ENCODE data around the gene OR2T11. TPM values are rescaled to one million over a fixed set of nuclear protein-coding genes. Genes with fewer than 3 reads are reported as not detected.
"Not testable (repeated sequence)": the region's sequence is repeated elsewhere in the genome, so short reads cannot be mapped to it uniquely, and the experiment has no call there.

The OR2T11 gene
- total RNA-seq, 1 donor = not detected

GRCh38 chr1:248576260-248576980 is 58.5 kb downstream of the OR2T11 start:
- Histone ChIP-seq H3K4me3 (ENCODE audit: insufficient read depth, low read length) (no peak overlapping the region), H3K9me3 (ENCODE audit: low read depth, low read length) (no peaks in the 10 kb centered on the region), H4K20me1 (ENCODE audit: insufficient read depth, low read length) (no peaks in the 10 kb centered on the region), H3K27ac (ENCODE audit: low read depth, low read length) (no peak overlapping the region), H3K4me2 (ENCODE audit: insufficient read depth, low read length) (no peak overlapping the region), H3K36me3 (ENCODE audit: insufficient read depth, low read length) (no peaks in the 10 kb centered on the region), H3K79me2 (ENCODE audit: insufficient read depth, low read length) (no peaks in the 10 kb centered on the region), H3K27me3 (ENCODE audit: insufficient read depth, low read length) (no peaks in the 10 kb centered on the region), H2AFZ (ENCODE audit: low read length) (no peak overlapping the region), H3K4me1 (ENCODE audit: insufficient read depth, low read length) (no peaks in the 10 kb centered on the region)
- no peak for TF ChIP-seq CTCF (IDR thresholded peaks at IDR 0.05; ENCODE audit: extremely low read depth, low read depth, low read length)
- DNase-seq (ENCODE audit: insufficient read length, low spot score, missing footprints) = no peak

DNA sequence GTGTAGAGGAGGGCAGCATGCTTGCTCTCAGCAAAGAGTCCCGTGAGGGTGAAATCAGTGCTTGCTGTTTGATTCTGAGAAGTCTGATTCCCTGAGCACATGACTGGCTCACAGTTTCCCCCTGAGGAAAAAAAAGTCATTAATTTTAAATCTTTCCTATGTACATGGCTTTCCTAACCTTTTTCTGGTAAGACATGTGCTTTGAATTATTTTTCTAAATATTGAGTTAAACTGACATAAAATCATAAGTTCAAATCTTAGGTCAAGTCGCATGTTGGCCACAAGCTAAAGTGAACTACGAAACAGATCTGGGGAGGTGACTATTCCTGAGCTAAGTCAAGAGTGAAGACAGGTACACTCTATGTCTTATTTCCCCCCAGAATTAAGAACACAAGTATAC is 60.2 kb downstream of the OR2T11 start, which contains the start of gene OR2T34:
Gene OR2T34, minus strand, starts transcription at position 101 of the 400 bp plus-strand sequence. Its CDS starts 0 bp downstream, at position 101.
- H3K4me3 ChIP-seq (ENCODE audit: insufficient read depth, low read length); H2AFZ ChIP-seq (ENCODE audit: low read length); H3K4me2 ChIP-seq (ENCODE audit: insufficient read depth, low read length); H3K27me3 ChIP-seq (ENCODE audit: insufficient read depth, low read length); H3K79me2 ChIP-seq (ENCODE audit: insufficient read depth, low read length); H3K36me3 ChIP-seq (ENCODE audit: insufficient read depth, low read length); H3K9me3 ChIP-seq (ENCODE audit: low read depth, low read length); DNase-seq (ENCODE audit: insufficient read length, low spot score, missing footprints); H3K4me1 ChIP-seq (ENCODE audit: insufficient read depth, low read length); H4K20me1 ChIP-seq (ENCODE audit: insufficient read depth, low read length); H3K27ac ChIP-seq (ENCODE audit: low read depth, low read length): not testable (repeated sequence)

DNA sequence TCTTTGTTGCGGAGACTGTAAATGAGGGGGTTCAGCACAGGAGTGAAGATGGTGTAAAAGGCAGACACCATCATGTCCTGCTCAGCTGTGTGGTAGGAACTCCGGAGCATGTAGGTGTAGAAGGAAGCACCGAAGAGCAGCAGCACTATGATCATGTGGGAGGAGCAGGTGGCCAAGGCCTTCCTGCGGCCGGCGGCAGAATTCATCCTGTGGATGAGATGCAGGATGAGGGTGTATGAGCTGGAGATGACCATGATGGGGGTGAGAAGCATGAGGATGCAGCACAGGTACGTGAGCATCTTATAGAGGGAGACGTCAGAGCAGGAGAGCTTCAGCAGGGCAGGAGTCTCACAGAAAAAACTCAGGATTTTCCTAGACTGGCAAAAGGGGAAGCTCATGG is 61.0 kb downstream of the OR2T11 start:
- not testable (repeated sequence) for DNase-seq (ENCODE audit: insufficient read length, low spot score, missing footprints); H3K27me3 ChIP-seq (ENCODE audit: insufficient read depth, low read length); H3K79me2 ChIP-seq (ENCODE audit: insufficient read depth, low read length); H3K4me3 ChIP-seq (ENCODE audit: insufficient read depth, low read length); H3K4me1 ChIP-seq (ENCODE audit: insufficient read depth, low read length); H3K4me2 ChIP-seq (ENCODE audit: insufficient read depth, low read length); H3K36me3 ChIP-seq (ENCODE audit: insufficient read depth, low read length); H4K20me1 ChIP-seq (ENCODE audit: insufficient read depth, low read length); H2AFZ ChIP-seq (ENCODE audit: low read length); H3K9me3 ChIP-seq (ENCODE audit: low read depth, low read length); H3K27ac ChIP-seq (ENCODE audit: low read depth, low read length)

Small RNAs within 50 kb of the gene (small RNA-seq; reads per million reads assigned to genes)
- not detected for gene RF00019

Other genes starting within 250 kb of the OR2T11 start
- not detected in 2 replicates for gene OR2T1, start 232.0 kb downstream of the OR2T11 start, total RNA-seq
- gene OR2T2, start 189.5 kb downstream of the OR2T11 start, total RNA-seq = not detected in 2 replicates
- not detected in 2 replicates for gene OR2T3, start 161.7 kb downstream of the OR2T11 start, total RNA-seq
- not detected in 2 replicates for gene OR2T5, start 146.5 kb downstream of the OR2T11 start, total RNA-seq
- gene OR2G6, start 127.0 kb downstream of the OR2T11 start, total RNA-seq = not detected in 2 replicates
- not detected in 2 replicates for gene OR2T29, start 72.3 kb downstream of the OR2T11 start, total RNA-seq
- not detected in 2 replicates for gene OR2T34, start 60.3 kb downstream of the OR2T11 start, total RNA-seq
- not detected in 2 replicates for gene OR2T10, start 37.4 kb downstream of the OR2T11 start, total RNA-seq
- gene OR2T35, start 10.2 kb upstream of the OR2T11 start, total RNA-seq = not detected in 2 replicates
- gene OR2T27, start 20.4 kb upstream of the OR2T11 start, total RNA-seq = not detected in 2 replicates
- not detected in 2 replicates for gene OR14I1, start 67.7 kb upstream of the OR2T11 start, total RNA-seq
- not detected in 2 replicates for gene LYPD8, start 120.7 kb upstream of the OR2T11 start, total RNA-seq
- gene SH3BP5L, start 190.8 kb upstream of the OR2T11 start, total RNA-seq = 23.6 and 25.3 TPM in 2 replicates
- gene ZNF672, start 203.1 kb upstream of the OR2T11 start, total RNA-seq = 15.2 and 15.3 TPM in 2 replicates
- 9.1 and 12.3 TPM in 2 replicates for gene ZNF692, start 224.0 kb upstream of the OR2T11 start, total RNA-seq